HepG2 (cell line): ENCODE data around the gene UBR1. TPM values are rescaled to one million over a fixed set of nuclear protein-coding genes. Genes with fewer than 3 reads are reported as not detected.

Experiments used
- ATAC-seq: fragments of 200-7000 bp; cut with Tn5 transposase; 3 replicates; pipeline ENCODE4 v1.9.1; 2020; ENCODE audit warnings: mild to moderate bottlenecking, moderate library complexity
- BruUV-seq: library from RNA; stranded (reverse); fragments of 400-500 nt; replicated peaks from 2 replicates; lab custom pipeline; 2021; lab: Mats Ljungman, UMichigan
- CTCF ChIA-PET: fragments of 300-600 bp; formaldehyde crosslinking; extraction: SDS; loops from one replicate; lab custom pipeline; 2021; ENCODE audit warnings: low total read pairs, inconsistent platforms, low intra/inter-chr PET ratio; lab: Yijun Ruan, JAX
- POLR2A ChIA-PET: fragments of 350-600 bp; sonication (Branson Sonifier 250); formaldehyde crosslinking; loops from one replicate; lab custom pipeline; 2020; ENCODE audit warnings: antibody characterized with exemption, inconsistent platforms; lab: Yijun Ruan, JAX
- DNase-seq: peaks from one replicate; pipeline ENCODE4 v3.0.0-alpha.2; 2015; ENCODE audit warnings: low spot score
- FAIRE-seq: peaks from 3 replicates; lab custom pipeline; 2011; peaks lifted over from hg19 to GRCh38; lab: Jason Lieb, UNC
- H2AFZ ChIP-seq: one replicate; pipeline ENCODE4 v1.6.1; 2011; ENCODE audit warnings: low read length, inconsistent platforms
- H3K27ac ChIP-seq: fragments of 300-600 bp; 3 replicates; pipeline ENCODE4 v1.8.0; 2011; ENCODE audit warnings: mixed run types, mild to moderate bottlenecking, mixed read lengths, low read length, inconsistent platforms; ENCODE audit not compliant: insufficient read depth; ENCODE audit errors: extremely low read length
- H3K27me3 ChIP-seq, 2 experiments: fragments of 200-600 bp in 1 of 2; 2 replicates in 1 of 2; 3 replicates in 1 of 2; pipeline versions ENCODE4 v1.6.0 to v1.8.0; 2011; ENCODE audit warnings: low read length in 2 of 2, mild to moderate bottlenecking in 2 of 2, moderate library complexity in 2 of 2, inconsistent platforms in 1 of 2; ENCODE audit not compliant: insufficient read depth in 2 of 2, control insufficient read depth in 1 of 2
- H3K36me3 ChIP-seq, 2 experiments: fragments of 200-600 bp in 1 of 2; replicated peaks in 1 of 2; 2 replicates in 1 of 2; 3 replicates in 1 of 2; pipeline versions ENCODE4 v1.5.1 to v1.8.0; 2011; ENCODE audit warnings: low read length in 2 of 2, inconsistent platforms in 1 of 2; ENCODE audit not compliant: insufficient read depth in 2 of 2, control insufficient read depth in 1 of 2
- H3K4me1 ChIP-seq: 2 replicates; pipeline ENCODE4 v1.5.1; 2012; ENCODE audit warnings: low read length, inconsistent platforms; ENCODE audit not compliant: insufficient read depth
- H3K4me2 ChIP-seq: 2 replicates; pipeline ENCODE4 v1.6.0; 2011; ENCODE audit warnings: low read depth, low read length, inconsistent platforms
- H3K4me3 ChIP-seq, 3 experiments: fragments of 200-600 bp in 1 of 3; sonication (generic), shearing (Covaris generic) in 1 of 3; replicated peaks in 1 of 3; 2 replicates each; pipeline ENCODE4 v1.5.1; 2011 to 2016; ENCODE audit warnings: low read length in 3 of 3, inconsistent platforms in 2 of 3, low read depth in 2 of 3, mild to moderate bottlenecking in 2 of 3, control low read depth in 1 of 3, mixed read lengths in 1 of 3; ENCODE audit not compliant: insufficient read depth in 1 of 3
- H3K79me2 ChIP-seq: one replicate; pipeline ENCODE4 v1.6.1; 2011; ENCODE audit warnings: low read length, inconsistent platforms; ENCODE audit not compliant: insufficient read depth
- H3K9ac ChIP-seq: 2 replicates; pipeline ENCODE4 v1.6.0; 2011; ENCODE audit warnings: mild to moderate bottlenecking, low read depth, low read length, inconsistent platforms; ENCODE audit not compliant: insufficient read depth
- H3K9me3 ChIP-seq: 2 replicates; pipeline ENCODE4 v1.5.1; 2012; ENCODE audit warnings: mild to moderate bottlenecking, low read length
- H4K20me1 ChIP-seq: 2 replicates; pipeline ENCODE4 v1.6.0; 2011; ENCODE audit warnings: inconsistent platforms, mild to moderate bottlenecking, low read length, moderate library complexity; ENCODE audit not compliant: insufficient read depth
- ARNT2 ChIP-seq: sonication (generic); formaldehyde crosslinking; IDR thresholded peaks from 2 replicates; pipeline ENCODE4 v1.8.0; 2022; ENCODE audit warnings: mild to moderate bottlenecking, low read depth, missing genetic modification reagents, moderate library complexity
- ATF1 ChIP-seq: IDR thresholded peaks from 2 replicates; pipeline ENCODE4 v1.6.1; 2016; ENCODE audit warnings: mild to moderate bottlenecking, control low read depth
- CCDC6 ChIP-seq: sonication (generic); formaldehyde crosslinking; IDR thresholded peaks from 2 replicates; pipeline ENCODE4 v1.8.1; 2022; ENCODE audit warnings: mild to moderate bottlenecking, missing genetic modification reagents, moderate library complexity
- ELF4 ChIP-seq: sonication (generic); formaldehyde crosslinking; IDR thresholded peaks from 2 replicates; pipeline ENCODE4 v1.5.0; 2020; ENCODE audit warnings: missing genetic modification reagents, mild to moderate bottlenecking, moderate library complexity, borderline replicate concordance
- GABPA ChIP-seq, 2 experiments: IDR thresholded peaks; 2 replicates each; pipeline ENCODE4 v1.6.1; 2011 to 2016; ENCODE audit warnings: low read depth in 2 of 2, low read length in 1 of 2, missing biosample characterization in 1 of 2, missing genetic modification characterization in 1 of 2
- HMG20B ChIP-seq: conservative IDR thresholded peaks from 2 replicates; pipeline ENCODE4 v1.6.1; 2016; ENCODE audit warnings: missing genetic modification reagents, missing compliant biosample characterization
- IKZF4 ChIP-seq: sonication (generic); formaldehyde crosslinking; IDR thresholded peaks from 2 replicates; pipeline ENCODE4 v1.5.1; 2020; ENCODE audit warnings: borderline replicate concordance, mild to moderate bottlenecking, low read depth, missing genetic modification reagents; ENCODE audit errors: not compliant biosample characterization
- KAT7 ChIP-seq: IDR thresholded peaks from 2 replicates; pipeline ENCODE4 v1.6.1; 2018; ENCODE audit warnings: borderline replicate concordance, missing compliant biosample characterization
- MTF2 ChIP-seq: sonication (generic); formaldehyde crosslinking; IDR thresholded peaks from 2 replicates; pipeline ENCODE4 v1.5.0; 2020; ENCODE audit warnings: missing genetic modification reagents, borderline replicate concordance
- NCOA5 ChIP-seq: sonication (generic); formaldehyde crosslinking; IDR thresholded peaks from 2 replicates; pipeline ENCODE4 v1.4.0; 2020; ENCODE audit warnings: missing genetic modification reagents
- NFE2L1 ChIP-seq: sonication (generic); formaldehyde crosslinking; IDR thresholded peaks from 2 replicates; pipeline ENCODE4 v1.4.0; 2020; ENCODE audit warnings: missing genetic modification reagents, mild to moderate bottlenecking, borderline replicate concordance
- SIX4 ChIP-seq: sonication (generic); formaldehyde crosslinking; IDR thresholded peaks from 2 replicates; pipeline ENCODE4 v1.4.0; 2020; ENCODE audit warnings: missing genetic modification reagents
- TFDP2 ChIP-seq: sonication (generic); formaldehyde crosslinking; IDR thresholded peaks from 2 replicates; pipeline ENCODE4 v1.4.0; 2020; ENCODE audit warnings: missing genetic modification reagents
- THAP11 ChIP-seq: IDR thresholded peaks from 2 replicates; pipeline ENCODE4 v1.6.1; 2016; ENCODE audit warnings: missing biosample characterization, missing genetic modification reagents
- ZBTB34 ChIP-seq: sonication (generic); formaldehyde crosslinking; IDR thresholded peaks from 2 replicates; pipeline ENCODE4 v1.8.0; 2022; ENCODE audit warnings: mild to moderate bottlenecking, missing genetic modification reagents
- ZEB1 ChIP-seq: IDR thresholded peaks from 2 replicates; pipeline ENCODE4 v1.6.1; 2012; ENCODE audit warnings: mild to moderate bottlenecking, low read depth, inconsistent platforms; ENCODE audit not compliant: insufficient replicate concordance
- ZNF430 ChIP-seq: sonication (generic); formaldehyde crosslinking; IDR thresholded peaks from 2 replicates; pipeline ENCODE4 v1.9.0; 2021; ENCODE audit warnings: mild to moderate bottlenecking, missing genetic modification reagents
- ZNF501 ChIP-seq: sonication (generic); formaldehyde crosslinking; IDR thresholded peaks from 2 replicates; pipeline ENCODE4 v1.5.1; 2020; ENCODE audit warnings: mild to moderate bottlenecking, moderate library complexity, missing genetic modification reagents
- ZNF572 ChIP-seq: sonication (generic); formaldehyde crosslinking; IDR thresholded peaks from 2 replicates; pipeline ENCODE4 v1.5.1; 2020; ENCODE audit warnings: mild to moderate bottlenecking, missing genetic modification reagents
- ZNF614 ChIP-seq: IDR thresholded peaks from 2 replicates; pipeline ENCODE4 v1.6.1; 2018; ENCODE audit warnings: missing biosample characterization, missing genetic modification reagents, inconsistent platforms, borderline replicate concordance
- WGBS: methylation state at CpG from one replicate; pipeline ENCODE4 v1.1.6; 2017; ENCODE audit warnings: low lambda C conversion rate; 5-methylcytosine and 5-hydroxymethylcytosine counted together
- in situ Hi-C: cut with HindIII; loops from 2 replicates; pipeline ENCODE4 v1.10.0; 2017; ENCODE audit warnings: low pct_unique_long_range_greater_than_20kb; ENCODE audit not compliant: extremely low pct_ligation_motif_present
- intact Hi-C: fragments of 100-400 bp; cut with micrococcal nuclease; formaldehyde crosslinking; loops from one replicate; pipeline ENCODE4 v1.10.0; 2022; ENCODE audit not compliant: unreplicated experiment
- polyA plus RNA-seq, 8 experiments: library from polyadenylated mRNA; depleted of rRNA in 3 of 8; stranded (reverse) in 7 of 8; unstranded in 1 of 8; fragments of >200 nt; fragmentation: Illumina TruSeq in 4 of 8; extraction: Trizol in 4 of 8; gene quantifications; 2 replicates each; pipeline versions ENCODE4 v1.2.1 to v1.2.3, GENCODE V29; 2011 to 2016; ENCODE audit warnings: low read depth in 4 of 8, missing spikeins in 1 of 8, mixed read lengths in 1 of 8; ENCODE audit not compliant: insufficient read depth in 1 of 8
- total RNA-seq, 5 experiments: library from RNA; depleted of rRNA; stranded (reverse); fragments of >200 nt; fragmentation: Illumina TruSeq; extraction: Trizol; gene quantifications; 2 replicates each; pipeline ENCODE4 v1.2.3, GENCODE V29; 2016; ENCODE audit warnings: low read depth in 1 of 5

Gene UBR1
- total and polyA plus RNA-seq, 2 of the 13 experiments (the other 11 are each of a cell fraction or from before 2014, with no cell fraction given), result 6.4 to 18.0 TPM

- TF ChIP-seq TFDP2 (CRISPR knock-in tag) (0 out of 2 replicates have a peak, but pooled peaks have one; percentile 6), ZEB1 (no peak), ELF4 (0 out of 2 replicates have a peak, but pooled peaks have one; percentile 37)
These were observed 28.4 kb upstream of the UBR1 start (continued) for GRCh38 chr15:43134157-43134635.

- H3K9ac ChIP-seq, result peak within 1 kb of the TSS; percentile 80
- ATAC-seq, result peak; percentile 94
- H3K36me3 ChIP-seq, result peaks cover 2 to 18% of the 10 kb centered on the region in 2 experiments; a peak in 3 of 5 replicates
- peaks cover 16% of the 10 kb centered on the region for H3K79me2 ChIP-seq
- peak within 1 kb of the TSS; percentile 72 for H3K27ac ChIP-seq
- H3K9me3 ChIP-seq, result peaks cover 3% of the 10 kb centered on the region; the same call in 1 of the 2 replicates
- intact Hi-C loops (no loop called here), in situ Hi-C loops (no loop called here)
- FAIRE-seq, result no peak
- H3K4me1 ChIP-seq, result peaks cover 36% of the 10 kb centered on the region
- WGBS, result 0% methylated on average over 4 of the region's 66 CpGs
- peak within 1 kb of the TSS; percentile 89 for H3K4me2 ChIP-seq
- no peak within 1 kb of the TSS for H2AFZ ChIP-seq
- H3K4me3 ChIP-seq, result peak within 1 kb of the TSS; percentile 66 to 92 (median 84)
- H3K27me3 ChIP-seq, result no peaks in the 10 kb centered on the region; a peak in 1 of 5 replicates
- POLR2A ChIA-PET, result interaction anchor here (0.6 to 1.9 kb wide), 3 partner anchors 12 to 42 kb away, joined by 3 to 6 read pairs (median 6); partner anchors contain the start of gene UBR1
- peak; percentile 77 for DNase-seq
- no peaks in the 10 kb centered on the region for H4K20me1 ChIP-seq
- no TSS peak for BruUV-seq
- CTCF ChIA-PET, result no interaction called here
- peak; percentile 92 for TF ChIP-seq CCDC6 (CRISPR knock-in tag)
- TF ChIP-seq GABPA (IDR thresholded peaks at IDR 0.05; ENCODE audit: low read depth, low read length), result peak; percentile 37
- peak; percentile 38; the same call in 1 of the 2 replicates for TF ChIP-seq GABPA (CRISPR knock-in tag; IDR thresholded peaks at IDR 0.05; ENCODE audit: low read depth)
- peak; percentile 93 for TF ChIP-seq ZNF430 (CRISPR knock-in tag)
- peak; percentile 89; the same call in 1 of the 2 replicates for TF ChIP-seq KAT7 (CRISPR knock-in tag)
- 0 out of 2 replicates have a peak, but pooled peaks have one; percentile 24 for TF ChIP-seq ZNF501 (CRISPR knock-in tag)
- TF ChIP-seq HMG20B, result no peak
- TF ChIP-seq ATF1 (CRISPR knock-in tag), result no peak
- TF ChIP-seq ZBTB34, result peak; percentile 49
- no peak for TF ChIP-seq ZNF572 (CRISPR knock-in tag)
- peak; percentile 57; the same call in 1 of the 2 replicates for TF ChIP-seq THAP11 (CRISPR knock-in tag)
- peak; percentile 56; the same call in 1 of the 2 replicates for TF ChIP-seq SIX4 (CRISPR knock-in tag)
- no peak for TF ChIP-seq NFE2L1 (CRISPR knock-in tag)
- peak; percentile 48 for TF ChIP-seq IKZF4 (CRISPR knock-in tag)
- TF ChIP-seq ZNF614 (CRISPR knock-in tag), result 0 out of 2 replicates have a peak, but pooled peaks have one; percentile 21
- TF ChIP-seq MTF2 (CRISPR knock-in tag), result no peak
- TF ChIP-seq NCOA5 (CRISPR knock-in tag), result no peak
- TF ChIP-seq ARNT2, result no peak; the same call in 1 of the 2 replicates
These were observed 27.8 kb upstream of the UBR1 start, which contains the start of gene TMEM62 for GRCh38 chr15:43133430-43134156. TMEM62 (plus strand) TSS chr15:43133586; CDS start chr15:43133803, 217 bp downstream.
